Natural killer cell (primary cell): ENCODE measurements around the gene ACOT6. TPM values are rescaled to one million over a fixed set of nuclear protein-coding genes. Genes with fewer than 3 reads are reported as not detected.

Experiments
- ATAC-seq, 3 donors: fragments of 150-1000 bp in 2 of 3; fragments of 200-7000 bp in 1 of 3; cut with Tn5 transposase; 1 replicate in 1 of 3; 2 replicates in 2 of 3; pipeline ENCODE4 v1.10.0; 2021; ENCODE audit warnings: mild to moderate bottlenecking in 2 of 3, moderate library complexity in 2 of 3
- DNase-seq, 2 donors: peaks; one replicate each; pipeline versions ENCODE4 v3.0.0 to v3.0.0-alpha.2; 2013 to 2021; ENCODE audit warnings: mixed read lengths in 1 of 2
- H3K27ac ChIP-seq: one replicate; pipeline ENCODE4 v1.5.1; 2013; ENCODE audit warnings: mild to moderate bottlenecking, low read length
- H3K27me3 ChIP-seq: one replicate; pipeline ENCODE4 v1.6.1; 2013; ENCODE audit warnings: low read length; ENCODE audit not compliant: control insufficient read depth, insufficient read depth
- H3K36me3 ChIP-seq: one replicate; pipeline ENCODE4 v1.6.1; 2013; ENCODE audit warnings: low read length; ENCODE audit not compliant: control insufficient read depth, insufficient read depth
- H3K4me1 ChIP-seq: one replicate; pipeline ENCODE4 v1.6.1; 2013; ENCODE audit warnings: low read length; ENCODE audit not compliant: control insufficient read depth, insufficient read depth
- H3K4me3 ChIP-seq: one replicate; pipeline ENCODE4 v1.5.1; 2013; ENCODE audit warnings: low read length
- H3K9me3 ChIP-seq: one replicate; pipeline ENCODE4 v1.6.1; 2013; ENCODE audit warnings: low read length; ENCODE audit not compliant: control insufficient read depth, insufficient read depth
- H3K27ac Mint-ChIP-seq, 2 donors: one replicate each; pipeline ENCODE4 v1.8.0; 2022; ENCODE audit warnings: mild to moderate bottlenecking in 2 of 2, mixed read lengths in 2 of 2, moderate library complexity in 1 of 2
- H3K27me3 Mint-ChIP-seq, 2 donors: one replicate each; pipeline ENCODE4 v1.8.0; 2022; ENCODE audit warnings: low read depth in 2 of 2, mixed read lengths in 2 of 2
- H3K36me3 Mint-ChIP-seq: one replicate; pipeline ENCODE4 v1.8.0; 2022; ENCODE audit warnings: mixed read lengths
- H3K4me1 Mint-ChIP-seq, 2 donors: one replicate each; pipeline ENCODE4 v1.8.0; 2022; ENCODE audit warnings: mixed read lengths in 2 of 2
- H3K4me3 Mint-ChIP-seq: one replicate; pipeline ENCODE4 v1.8.0; 2022; ENCODE audit warnings: mild to moderate bottlenecking, moderate library complexity, mixed read lengths
- H3K9me3 Mint-ChIP-seq, 2 donors: one replicate each; pipeline ENCODE4 v1.8.0; 2022; ENCODE audit warnings: mixed read lengths in 2 of 2
- CTCF ChIP-seq: fragments of 200-600 bp; IDR thresholded peaks from one replicate; pipeline ENCODE4 v1.8.0; 2022; ENCODE audit warnings: antibody characterized with exemption
- whole genome bisulfite sequencing: methylation state at CpG from one replicate; pipeline ENCODE4 v1.1.7; 2013; ENCODE audit warnings: missing lambda C conversion rate; ENCODE audit not compliant: insufficient coverage; 5-methylcytosine and 5-hydroxymethylcytosine counted together
- intact Hi-C: fragments of 100-400 bp; cut with micrococcal nuclease; formaldehyde crosslinking; loops from one replicate; pipeline ENCODE4 v1.14.2; 2022
- total RNA-seq, 4 donors: library from RNA; stranded (reverse); fragments of 120-200 nt in 1 of 4; gene quantifications; one replicate each; pipeline versions ENCODE4 v1.2.3 to v1.2.4, GENCODE V29; 2013 to 2022

The ACOT6 gene
- total RNA-seq, 3 donors from 2014 or later (not counting 1 experiment from before 2014, with no cell fraction given) = not detected

DNA sequence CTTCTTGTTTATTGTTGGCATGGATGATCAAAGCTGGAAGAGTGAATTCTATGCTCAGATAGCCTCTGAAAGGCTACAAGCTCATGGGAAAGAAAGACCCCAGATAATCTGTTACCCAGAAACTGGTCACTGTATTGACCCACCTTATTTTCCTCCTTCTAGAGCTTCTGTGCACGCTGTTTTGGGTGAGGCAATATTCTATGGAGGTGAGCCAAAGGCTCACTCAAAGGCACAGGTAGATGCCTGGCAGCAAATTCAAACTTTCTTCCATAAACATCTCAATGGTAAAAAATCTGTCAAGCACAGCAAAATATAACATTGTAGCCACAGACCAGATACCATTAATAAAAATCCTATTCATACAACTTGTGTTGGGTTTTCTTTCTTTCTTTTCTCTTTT is 7.2 kb downstream of the ACOT6 start:
- WGBS = no CpG with 5 or more reads among the region's 1 CpG
- Mint-ChIP-seq H3K4me1 (no peaks in the 10 kb centered on the region), H3K4me3 (no peak overlapping the region), H3K9me3 (no peaks in the 10 kb centered on the region), H3K36me3 (no peaks in the 10 kb centered on the region), H3K27me3 (no peaks in the 10 kb centered on the region), H3K27ac (no peak overlapping the region)
- no peak for ATAC-seq
- intact Hi-C loops = no loop called here
- Histone ChIP-seq H3K27ac (no peak overlapping the region), H3K4me1 (no peaks in the 10 kb centered on the region), H3K27me3 (no peaks in the 10 kb centered on the region), H3K9me3 (no peaks in the 10 kb centered on the region), H3K36me3 (no peaks in the 10 kb centered on the region), H3K4me3 (no peak overlapping the region)
- DNase-seq = no peak
- no peak for TF ChIP-seq CTCF

GRCh38 chr14:73620268-73620667 is 8.0 kb downstream of the ACOT6 start:
- WGBS = 92% methylated on average over 10 of the region's 10 CpGs
- H3K4me3 ChIP-seq = no peak overlapping the region
- Mint-ChIP-seq H3K4me3 (no peak overlapping the region), H3K4me1 (no peaks in the 10 kb centered on the region), H3K27ac (no peak overlapping the region), H3K36me3 (no peaks in the 10 kb centered on the region), H3K9me3 (no peaks in the 10 kb centered on the region), H3K27me3 (no peaks in the 10 kb centered on the region)
- no peaks in the 10 kb centered on the region for H3K9me3 ChIP-seq
- H3K4me1 ChIP-seq = no peaks in the 10 kb centered on the region
- TF ChIP-seq CTCF = no peak
- DNase-seq = no peak
- intact Hi-C loops = no loop called here
- ATAC-seq = no peak
- H3K27me3 ChIP-seq = no peaks in the 10 kb centered on the region
- no peak overlapping the region for H3K27ac ChIP-seq
- H3K36me3 ChIP-seq = no peaks in the 10 kb centered on the region

GRCh38 chr14:73623504-73624054 is 11.3 kb downstream of the ACOT6 start:
- no peaks in the 10 kb centered on the region for H3K27me3 Mint-ChIP-seq
- no peak overlapping the region for H3K4me3 ChIP-seq
- H3K27ac ChIP-seq = no peak overlapping the region
- no peak overlapping the region for H3K27ac Mint-ChIP-seq
- no peaks in the 10 kb centered on the region for H3K27me3 ChIP-seq
- no peaks in the 10 kb centered on the region for H3K4me1 ChIP-seq
- no peak overlapping the region for H3K4me3 Mint-ChIP-seq
- WGBS = 91% methylated on average over 4 of the region's 4 CpGs
- no peaks in the 10 kb centered on the region for H3K36me3 Mint-ChIP-seq
- intact Hi-C loops = no loop called here
- no peaks in the 10 kb centered on the region for H3K4me1 Mint-ChIP-seq
- H3K36me3 ChIP-seq = no peaks in the 10 kb centered on the region
- DNase-seq (no peak), ATAC-seq (no peak)
- no peaks in the 10 kb centered on the region for H3K9me3 ChIP-seq
- TF ChIP-seq CTCF = no peak
- no peaks in the 10 kb centered on the region for H3K9me3 Mint-ChIP-seq

DNA sequence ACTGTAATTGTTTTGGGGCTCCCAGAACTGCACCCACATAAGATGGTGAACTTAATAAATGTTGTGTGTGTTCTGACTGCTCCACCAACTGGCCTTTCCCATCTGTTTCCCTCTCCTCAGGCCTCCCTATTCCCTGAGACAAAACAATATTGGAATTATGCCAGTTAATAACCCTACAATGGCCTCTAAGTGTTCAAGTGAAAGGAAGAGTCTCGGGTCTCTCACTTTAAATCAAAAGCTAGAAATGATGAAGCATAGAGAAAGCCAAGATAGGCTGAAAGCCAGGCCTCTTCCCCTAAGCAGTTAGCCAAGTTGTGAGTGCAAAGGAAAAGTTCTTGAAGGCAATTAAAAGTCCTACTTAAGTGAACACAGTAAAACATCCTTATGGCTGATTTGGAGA is 13.4 kb downstream of the ACOT6 start:
- Histone ChIP-seq H3K36me3 (no peaks in the 10 kb centered on the region), H3K9me3 (no peaks in the 10 kb centered on the region), H3K27ac (no peak overlapping the region), H3K4me1 (no peaks in the 10 kb centered on the region), H3K27me3 (no peaks in the 10 kb centered on the region), H3K4me3 (no peak overlapping the region)
- peaks cover 0 to 8% of the 10 kb centered on the region in 2 donors for H3K27me3 Mint-ChIP-seq
- H3K4me1 Mint-ChIP-seq = no peaks in the 10 kb centered on the region
- intact Hi-C loops = no loop called here
- H3K36me3 Mint-ChIP-seq = no peaks in the 10 kb centered on the region
- ATAC-seq = no peak
- 56% methylated on average over 1 of the region's 1 CpG for WGBS
- H3K9me3 Mint-ChIP-seq = no peaks in the 10 kb centered on the region
- DNase-seq = no peak
- TF ChIP-seq CTCF = no peak
- no peak overlapping the region for H3K27ac Mint-ChIP-seq
- H3K4me3 Mint-ChIP-seq = no peak overlapping the region
